ENCODE data around the gene LMBR1. TPM values are rescaled to one million over a fixed set of nuclear protein-coding genes. Genes with fewer than 3 reads are reported as not detected.
"Not testable (repeated sequence)": the region's sequence is repeated elsewhere in the genome, so short reads cannot be mapped to it uniquely, and the experiment has no call there.

LMBR1 gene
- total RNA-seq, 2 experiments from 2014 or later, result 114 to 136 TPM

DNA sequence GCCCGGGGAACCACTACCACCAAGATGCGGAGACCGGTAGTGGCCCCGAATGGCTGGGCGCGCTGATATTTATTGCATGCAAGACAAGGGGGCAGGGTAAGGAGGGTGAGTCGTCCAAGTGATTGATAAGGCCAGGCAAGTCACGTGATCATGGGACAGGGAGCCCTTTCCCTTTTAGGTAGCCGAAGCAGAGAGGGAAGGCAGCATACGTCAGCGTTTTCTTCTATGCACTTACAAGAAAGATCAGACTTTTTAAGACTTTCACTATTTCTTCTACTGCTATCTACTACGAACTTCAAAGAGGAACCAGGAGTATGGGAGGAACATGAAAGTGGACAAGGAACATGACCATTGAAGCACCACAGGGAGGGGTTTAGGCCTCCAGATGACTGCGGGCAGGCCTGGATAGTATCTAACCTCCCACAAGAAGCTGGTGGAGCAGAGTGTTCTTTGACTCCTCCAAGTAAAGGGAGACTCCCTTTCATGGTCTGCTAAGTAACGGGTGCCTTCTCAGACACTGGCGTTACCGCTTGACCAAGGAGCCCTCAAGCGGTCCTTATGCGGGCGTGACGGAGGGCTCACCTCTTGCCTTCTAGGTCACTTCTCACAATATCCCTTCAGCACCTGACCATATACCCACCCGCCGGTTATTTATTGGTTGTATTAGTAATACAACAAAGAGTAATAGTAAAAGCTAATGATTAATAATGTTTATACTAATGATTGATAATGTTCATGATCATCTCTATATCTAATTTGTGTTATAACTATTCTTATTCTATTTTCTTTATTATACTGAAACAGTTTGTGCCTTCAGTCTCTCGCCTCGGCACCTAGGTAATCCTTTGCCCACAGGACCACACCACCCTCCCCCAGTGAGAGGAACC, 27.7 kb upstream of the LMBR1 start:
- DNase-seq (ENCODE audit: low spot score); BruUV-seq (replicated peaks); H3K79me2 ChIP-seq (ENCODE audit: insufficient read depth, low read depth, low read length); H3K4me2 ChIP-seq (ENCODE audit: low read length); H3K9me3 ChIP-seq (ENCODE audit: low read length); CTCF ChIA-PET (ENCODE audit: unreplicated experiment); H3K4me3 ChIP-seq (ENCODE audit: low read depth, low read length, poor library complexity, severe bottlenecking); H3K27ac ChIP-seq (ENCODE audit: low read depth, low read length, poor library complexity, severe bottlenecking); H4K20me1 ChIP-seq (ENCODE audit: insufficient read depth, low read length); H3K36me3 ChIP-seq (ENCODE audit: insufficient read depth, low read length); H3K9me2 ChIP-seq (ENCODE audit: insufficient read depth, low read length); intact Hi-C loops (cut with micrococcal nuclease; ENCODE audit: unreplicated experiment): not testable (repeated sequence)
- POLR2A ChIA-PET, result interaction anchor here (0.6 kb wide), 1 partner anchor 72 kb away, joined by 3 read pairs; no protein-coding TSS in a partner anchor
- Histone ChIP-seq H3K4me1 (ENCODE audit: insufficient read depth, low read length, poor library complexity, severe bottlenecking) (peaks cover 29% of the 10 kb centered on the region), H2AFZ (ENCODE audit: low read length) (0 out of 2 replicates have a peak overlapping the region, but pooled peaks have one; percentile 26)

- H3K4me3 ChIP-seq (ENCODE audit: low read depth, low read length, poor library complexity, severe bottlenecking), result no peak overlapping the region
- DNase-seq (ENCODE audit: low spot score), result no peak
- no peaks in the 10 kb centered on the region for H3K79me2 ChIP-seq (ENCODE audit: insufficient read depth, low read depth, low read length)
- peaks cover 29% of the 10 kb centered on the region for H3K4me1 ChIP-seq (ENCODE audit: insufficient read depth, low read length, poor library complexity, severe bottlenecking)
- H3K36me3 ChIP-seq (ENCODE audit: insufficient read depth, low read length), result no peaks in the 10 kb centered on the region
- no peaks in the 10 kb centered on the region for H3K9me2 ChIP-seq (ENCODE audit: insufficient read depth, low read length)
- CTCF ChIA-PET (ENCODE audit: unreplicated experiment), result no interaction called here
- BruUV-seq (replicated peaks), result no TSS peak
- H3K9me3 ChIP-seq (ENCODE audit: low read length), result no peaks in the 10 kb centered on the region
- POLR2A ChIA-PET, result no interaction called here
- no peaks in the 10 kb centered on the region for H4K20me1 ChIP-seq (ENCODE audit: insufficient read depth, low read length)
- H3K27ac ChIP-seq (ENCODE audit: low read depth, low read length, poor library complexity, severe bottlenecking), result no peak overlapping the region
- H2AFZ ChIP-seq (ENCODE audit: low read length), result no peak overlapping the region
- intact Hi-C loops (cut with micrococcal nuclease; ENCODE audit: unreplicated experiment), result no loop called here
- TF ChIP-seq, protein P1, sequence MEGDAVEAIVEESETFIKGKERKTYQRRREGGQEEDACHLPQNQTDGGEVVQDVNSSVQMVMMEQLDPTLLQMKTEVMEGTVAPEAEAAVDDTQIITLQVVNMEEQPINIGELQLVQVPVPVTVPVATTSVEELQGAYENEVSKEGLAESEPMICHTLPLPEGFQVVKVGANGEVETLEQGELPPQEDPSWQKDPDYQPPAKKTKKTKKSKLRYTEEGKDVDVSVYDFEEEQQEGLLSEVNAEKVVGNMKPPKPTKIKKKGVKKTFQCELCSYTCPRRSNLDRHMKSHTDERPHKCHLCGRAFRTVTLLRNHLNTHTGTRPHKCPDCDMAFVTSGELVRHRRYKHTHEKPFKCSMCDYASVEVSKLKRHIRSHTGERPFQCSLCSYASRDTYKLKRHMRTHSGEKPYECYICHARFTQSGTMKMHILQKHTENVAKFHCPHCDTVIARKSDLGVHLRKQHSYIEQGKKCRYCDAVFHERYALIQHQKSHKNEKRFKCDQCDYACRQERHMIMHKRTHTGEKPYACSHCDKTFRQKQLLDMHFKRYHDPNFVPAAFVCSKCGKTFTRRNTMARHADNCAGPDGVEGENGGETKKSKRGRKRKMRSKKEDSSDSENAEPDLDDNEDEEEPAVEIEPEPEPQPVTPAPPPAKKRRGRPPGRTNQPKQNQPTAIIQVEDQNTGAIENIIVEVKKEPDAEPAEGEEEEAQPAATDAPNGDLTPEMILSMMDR (conservative IDR thresholded peaks at IDR 0.05; ENCODE audit: low read length), result no peak
- no peak for TF ChIP-seq EZH2phosphoT487 (IDR thresholded peaks at IDR 0.05; ENCODE audit: borderline replicate concordance, low read depth, low read length)
- no peak overlapping the region for H3K4me2 ChIP-seq (ENCODE audit: low read length)
Measured at GRCh38 chr7:156920076-156920475, 27.1 kb upstream of the LMBR1 start.

GRCh38 chr7:156919132-156919713, 26.2 kb upstream of the LMBR1 start:
- ChIA-PET POLR2A (no interaction called here), CTCF (ENCODE audit: unreplicated experiment) (no interaction called here)
- Histone ChIP-seq H3K9me3 (ENCODE audit: low read length) (no peaks in the 10 kb centered on the region), H3K4me1 (ENCODE audit: insufficient read depth, low read length, poor library complexity, severe bottlenecking) (peaks cover 28% of the 10 kb centered on the region), H4K20me1 (ENCODE audit: insufficient read depth, low read length) (no peaks in the 10 kb centered on the region), H3K36me3 (ENCODE audit: insufficient read depth, low read length) (no peaks in the 10 kb centered on the region), H3K27ac (ENCODE audit: low read depth, low read length, poor library complexity, severe bottlenecking) (no peak overlapping the region), H3K9me2 (ENCODE audit: insufficient read depth, low read length) (no peaks in the 10 kb centered on the region), H3K79me2 (ENCODE audit: insufficient read depth, low read depth, low read length) (no peaks in the 10 kb centered on the region), H2AFZ (ENCODE audit: low read length) (no peak overlapping the region), H3K4me2 (ENCODE audit: low read length) (no peak overlapping the region), H3K4me3 (ENCODE audit: low read depth, low read length, poor library complexity, severe bottlenecking) (no peak overlapping the region)
- no TSS peak for BruUV-seq (replicated peaks)
- intact Hi-C loops (cut with micrococcal nuclease; ENCODE audit: unreplicated experiment), result no loop called here
- DNase-seq (ENCODE audit: low spot score), result no peak
- TF ChIP-seq EZH2phosphoT487 (IDR thresholded peaks at IDR 0.05; ENCODE audit: borderline replicate concordance, low read depth, low read length), result no peak
- TF ChIP-seq, protein P1 (conservative IDR thresholded peaks at IDR 0.05; ENCODE audit: low read length), result no peak
